SU-DHL-6 (cell line): Measurements from ENCODE around the gene CDK12.

ENCODE experiments used
- EZH2phosphoT487 ChIP-seq: fragments of 200-600 bp; sonication (generic), shearing (Covaris generic); conservative IDR thresholded peaks from 2 replicates; pipeline ENCODE4 v1.6.1; 2018; ENCODE audit warnings: mild to moderate bottlenecking, antibody characterized with exemption, low read length, moderate library complexity, mixed read lengths
- TF ChIP-seq, protein P1 (sequence below): fragments of 200-600 bp; sonication (generic); IDR thresholded peaks from one replicate; pipeline ENCODE4 v1.5.1; 2017; ENCODE audit warnings: antibody characterized with exemption, mild to moderate bottlenecking, low read length, moderate library complexity; ENCODE audit not compliant: insufficient read depth, poor library complexity, severe bottlenecking

GRCh38 chr17:39483506-39483905, 22.2 kb downstream of the CDK12 start:
- TF ChIP-seq, protein P1, sequence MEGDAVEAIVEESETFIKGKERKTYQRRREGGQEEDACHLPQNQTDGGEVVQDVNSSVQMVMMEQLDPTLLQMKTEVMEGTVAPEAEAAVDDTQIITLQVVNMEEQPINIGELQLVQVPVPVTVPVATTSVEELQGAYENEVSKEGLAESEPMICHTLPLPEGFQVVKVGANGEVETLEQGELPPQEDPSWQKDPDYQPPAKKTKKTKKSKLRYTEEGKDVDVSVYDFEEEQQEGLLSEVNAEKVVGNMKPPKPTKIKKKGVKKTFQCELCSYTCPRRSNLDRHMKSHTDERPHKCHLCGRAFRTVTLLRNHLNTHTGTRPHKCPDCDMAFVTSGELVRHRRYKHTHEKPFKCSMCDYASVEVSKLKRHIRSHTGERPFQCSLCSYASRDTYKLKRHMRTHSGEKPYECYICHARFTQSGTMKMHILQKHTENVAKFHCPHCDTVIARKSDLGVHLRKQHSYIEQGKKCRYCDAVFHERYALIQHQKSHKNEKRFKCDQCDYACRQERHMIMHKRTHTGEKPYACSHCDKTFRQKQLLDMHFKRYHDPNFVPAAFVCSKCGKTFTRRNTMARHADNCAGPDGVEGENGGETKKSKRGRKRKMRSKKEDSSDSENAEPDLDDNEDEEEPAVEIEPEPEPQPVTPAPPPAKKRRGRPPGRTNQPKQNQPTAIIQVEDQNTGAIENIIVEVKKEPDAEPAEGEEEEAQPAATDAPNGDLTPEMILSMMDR, result no peak
- TF ChIP-seq EZH2phosphoT487, result no peak
